GM10847 (cell line): ENCODE data around the gene MAFG.

ENCODE experiments used
- POLR2A ChIP-seq: IDR thresholded peaks from 2 replicates; pipeline ENCODE4 v1.6.1; 2011; ENCODE audit not compliant: insufficient read length; ENCODE audit errors: extremely low read depth

Gene MAFG

GRCh38 chr17:81902023-81902652, 25.4 kb downstream of the MAFG start, which contains the start of gene NPB:
TSS of gene NPB (plus strand) at chr17:81902238. CDS start at chr17:81902278, 40 bp downstream.
- no peak for TF ChIP-seq POLR2A

DNA sequence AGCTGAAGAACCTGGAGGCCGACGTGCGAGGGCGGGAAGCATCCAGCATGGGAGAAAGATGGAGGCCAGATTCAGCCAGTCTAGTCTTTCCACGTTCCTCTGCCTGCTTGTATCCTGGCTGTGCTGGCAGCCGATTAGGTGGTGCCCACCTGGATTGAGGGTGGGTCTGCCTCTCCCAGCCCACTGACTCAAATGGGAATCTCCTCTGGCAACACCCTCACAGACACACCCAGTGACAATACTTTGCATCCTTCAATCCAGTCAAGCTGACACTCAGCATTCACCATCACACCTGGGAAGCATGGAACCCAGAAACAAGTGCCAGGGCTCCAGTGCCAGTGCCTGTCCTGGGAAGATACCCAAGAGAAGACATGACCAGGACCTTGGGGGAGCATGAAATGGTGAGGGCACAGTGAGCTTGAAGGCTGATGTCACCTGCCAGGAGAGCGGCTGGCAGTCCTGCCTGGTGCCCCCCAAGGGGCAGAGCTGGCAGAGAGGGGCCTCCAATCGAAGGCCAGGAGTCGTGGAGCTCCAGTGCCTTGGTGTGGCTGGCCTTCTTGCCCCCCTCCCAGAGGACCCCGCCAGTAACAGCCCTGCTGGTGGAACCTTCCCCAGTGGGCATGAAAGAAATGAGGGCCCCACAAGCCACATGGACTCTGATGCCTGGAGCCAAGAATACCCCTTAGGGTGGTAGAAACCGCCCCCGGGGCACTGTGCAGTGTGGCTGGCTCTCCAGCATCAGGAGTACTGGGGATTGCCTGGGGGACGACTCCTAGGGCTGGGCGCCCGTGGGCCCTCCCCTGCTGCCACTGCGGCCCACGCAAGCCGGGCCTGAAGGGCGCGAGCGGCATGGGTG, 26.1 kb downstream of the MAFG start:
- no peak for TF ChIP-seq POLR2A

GRCh38 chr17:81900181-81900820, 27.2 kb downstream of the MAFG start:
- TF ChIP-seq POLR2A, result no peak

GRCh38 chr17:81899514-81900166, 27.9 kb downstream of the MAFG start:
- no peak for TF ChIP-seq POLR2A

DNA sequence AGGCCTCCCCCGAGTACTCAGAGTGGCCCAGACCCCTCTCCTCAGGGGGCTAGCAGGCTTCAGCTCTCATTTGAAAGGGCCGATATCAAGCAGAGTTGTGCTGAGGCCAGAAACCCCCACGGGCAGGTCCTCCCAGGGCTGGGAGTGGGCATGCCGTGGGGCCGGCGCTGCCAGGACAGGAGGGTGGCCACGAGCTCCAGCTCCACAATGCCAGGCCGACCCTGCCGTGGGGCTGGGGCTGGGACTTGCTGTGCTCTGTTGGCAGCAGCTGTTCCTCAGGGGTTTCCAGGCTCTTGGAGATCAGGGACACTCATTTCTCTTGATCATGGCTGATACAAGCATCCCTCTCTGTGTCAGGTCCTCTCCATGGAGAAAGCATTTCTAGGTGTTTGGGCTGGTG, 28.6 kb downstream of the MAFG start:
- TF ChIP-seq POLR2A, result no peak

- TF ChIP-seq POLR2A, result no peak
Observed at GRCh38 chr17:81898029-81898866, 29.3 kb downstream of the MAFG start.

GRCh38 chr17:81895400-81895799, 32.1 kb downstream of the MAFG start:
- no peak for TF ChIP-seq POLR2A

- TF ChIP-seq POLR2A, result no peak
Observed at GRCh38 chr17:81891303-81891552, 36.3 kb downstream of the MAFG start.

DNA sequence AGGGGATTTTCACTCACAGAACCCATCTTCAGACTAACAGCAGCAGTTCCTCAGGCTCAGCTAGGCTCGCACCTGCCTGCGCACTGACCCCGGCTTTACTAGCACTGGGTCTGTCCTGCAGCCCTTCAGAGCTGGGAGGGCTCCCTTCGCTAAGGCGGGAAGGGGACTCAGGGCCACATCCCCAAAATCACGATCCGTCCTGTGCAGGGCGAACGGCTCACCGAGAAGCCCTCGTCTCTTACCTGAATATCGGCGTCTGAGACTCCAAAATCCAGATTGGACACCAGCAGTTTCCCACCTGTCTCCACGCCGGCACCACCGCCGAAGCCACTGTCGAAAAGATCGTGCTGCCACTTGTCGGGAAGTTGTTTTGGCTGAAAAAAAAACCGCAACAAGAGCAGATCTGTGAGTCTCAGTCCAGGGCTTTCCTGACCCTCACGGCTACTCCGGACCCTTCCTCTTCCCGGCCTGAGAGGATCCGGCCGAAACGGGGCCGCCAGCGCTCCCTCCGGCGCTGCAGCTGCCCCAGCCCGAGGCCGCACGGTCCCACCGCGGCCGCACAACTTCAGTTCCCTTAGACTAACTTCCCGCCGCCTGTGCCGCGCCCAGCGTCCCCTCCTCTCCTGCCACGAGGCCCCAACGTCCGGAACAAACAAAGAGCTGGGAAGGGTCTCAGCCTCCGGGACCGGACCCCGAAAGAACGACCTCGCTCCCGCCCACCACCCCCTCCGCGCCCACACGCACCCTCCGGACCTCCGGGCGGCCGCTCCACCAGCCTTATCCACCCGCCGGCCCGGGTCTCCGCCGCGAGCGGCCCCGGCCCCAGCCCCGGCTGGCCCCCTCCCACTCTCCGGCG, 36.9 kb downstream of the MAFG start:
- no peak for TF ChIP-seq POLR2A

- no peak for TF ChIP-seq POLR2A
Observed at GRCh38 chr17:81889602-81890001, 37.9 kb downstream of the MAFG start.

DNA sequence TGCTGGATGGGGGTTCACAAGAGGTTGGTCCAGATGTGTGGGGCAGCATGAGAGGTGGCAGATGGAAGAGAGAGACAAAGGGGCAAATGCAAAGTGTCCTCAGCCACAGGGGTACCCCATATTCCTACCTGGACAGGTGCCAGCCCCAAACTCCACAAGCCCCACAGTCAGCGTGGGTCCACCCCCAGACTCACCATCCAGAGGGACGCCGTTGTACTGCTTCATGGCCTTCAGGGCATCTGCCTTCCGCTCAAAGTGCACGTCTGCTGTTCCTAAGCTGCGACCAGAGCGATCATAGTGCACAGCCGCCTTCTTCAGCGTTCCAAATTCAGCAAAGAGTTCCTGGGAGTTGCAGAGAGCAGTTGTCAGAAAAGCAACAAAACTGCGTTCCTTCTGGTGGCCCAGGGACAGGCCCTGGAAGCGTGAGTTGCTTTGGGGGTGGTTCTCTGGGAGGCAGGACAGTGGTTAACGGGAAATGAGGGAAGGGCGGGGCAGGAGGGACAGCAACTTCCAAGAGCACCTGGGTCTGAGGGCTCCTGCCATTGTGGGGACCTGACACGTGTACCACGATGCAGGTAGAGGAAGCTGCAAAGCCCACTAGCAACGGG, 38.4 kb downstream of the MAFG start:
- TF ChIP-seq POLR2A, result no peak

DNA sequence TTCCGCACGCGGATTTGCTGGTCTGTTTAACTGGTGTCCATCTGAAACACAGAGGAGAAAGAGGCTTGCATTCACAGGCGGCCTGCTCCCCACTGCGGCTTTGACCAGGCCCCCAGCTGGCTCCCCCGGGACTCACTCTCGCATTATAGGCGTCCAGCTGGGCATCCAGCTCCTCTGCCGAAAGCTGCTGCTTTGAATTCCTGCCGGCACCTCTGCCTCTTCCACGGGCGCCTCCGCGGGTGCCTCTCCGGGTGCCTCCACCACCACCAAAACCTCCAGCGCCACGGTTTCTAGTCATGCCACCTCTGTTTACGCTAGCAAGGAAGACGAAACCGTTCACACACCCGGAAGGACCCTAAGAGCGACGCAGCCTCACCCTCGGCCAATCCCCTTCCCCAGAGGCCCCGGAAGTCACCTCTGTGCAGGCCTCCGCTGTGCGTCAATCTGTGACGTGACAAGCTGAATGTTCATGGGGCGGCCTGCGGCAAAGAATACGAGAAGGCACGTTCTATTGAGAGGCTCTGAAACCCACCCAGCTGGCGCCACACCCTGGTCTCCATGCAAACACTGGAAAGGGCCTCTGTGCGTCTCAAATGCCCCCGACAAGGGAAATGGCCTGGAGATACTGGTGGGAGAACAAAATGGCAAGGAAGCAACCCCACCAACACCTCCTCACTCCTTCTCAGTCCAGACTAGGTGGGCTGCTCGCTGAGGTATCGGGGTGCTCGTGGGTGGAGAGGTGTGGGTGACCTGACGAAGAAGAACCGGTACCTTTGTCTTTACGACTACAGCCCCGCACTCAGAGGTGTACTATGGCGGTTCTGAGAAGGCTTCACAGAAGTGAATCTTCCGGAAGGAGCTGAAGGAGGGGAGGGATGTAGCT, 39.2 kb downstream of the MAFG start:
- TF ChIP-seq POLR2A, result no peak

- no peak for TF ChIP-seq POLR2A
Observed at GRCh38 chr17:81885869-81886548, 41.5 kb downstream of the MAFG start.
